GM21360 (cell line): ENCODE data around the gene MPC2.
"Not testable (repeated sequence)": the region's sequence is repeated elsewhere in the genome, so short reads cannot be mapped to it uniquely, and the experiment has no call there.

Source experiments
- ATAC-seq: cut with Tn5 transposase; IDR thresholded peaks from one replicate; pipeline ENCODE4 v1.9.1; 2021; ENCODE audit warnings: mild to moderate bottlenecking, moderate library complexity; ENCODE audit not compliant: unreplicated experiment

The MPC2 gene

GRCh38 chr1:167935216-167936067 is 1.4 kb downstream of the MPC2 start:
- ATAC-seq, result peak; percentile 5

GRCh38 chr1:167934426-167935215 is 2.3 kb downstream of the MPC2 start:
- no peak for ATAC-seq

GRCh38 chr1:167933788-167934187 is 3.1 kb downstream of the MPC2 start:
- ATAC-seq, result no peak

- no peak for ATAC-seq
Measured at GRCh38 chr1:167929725-167930124, 7.1 kb downstream of the MPC2 start.

- not testable (repeated sequence) for ATAC-seq
Measured at GRCh38 chr1:167928919-167929318, 8.0 kb downstream of the MPC2 start.

GRCh38 chr1:167928457-167928852 is 8.4 kb downstream of the MPC2 start:
- no peak for ATAC-seq

DNA sequence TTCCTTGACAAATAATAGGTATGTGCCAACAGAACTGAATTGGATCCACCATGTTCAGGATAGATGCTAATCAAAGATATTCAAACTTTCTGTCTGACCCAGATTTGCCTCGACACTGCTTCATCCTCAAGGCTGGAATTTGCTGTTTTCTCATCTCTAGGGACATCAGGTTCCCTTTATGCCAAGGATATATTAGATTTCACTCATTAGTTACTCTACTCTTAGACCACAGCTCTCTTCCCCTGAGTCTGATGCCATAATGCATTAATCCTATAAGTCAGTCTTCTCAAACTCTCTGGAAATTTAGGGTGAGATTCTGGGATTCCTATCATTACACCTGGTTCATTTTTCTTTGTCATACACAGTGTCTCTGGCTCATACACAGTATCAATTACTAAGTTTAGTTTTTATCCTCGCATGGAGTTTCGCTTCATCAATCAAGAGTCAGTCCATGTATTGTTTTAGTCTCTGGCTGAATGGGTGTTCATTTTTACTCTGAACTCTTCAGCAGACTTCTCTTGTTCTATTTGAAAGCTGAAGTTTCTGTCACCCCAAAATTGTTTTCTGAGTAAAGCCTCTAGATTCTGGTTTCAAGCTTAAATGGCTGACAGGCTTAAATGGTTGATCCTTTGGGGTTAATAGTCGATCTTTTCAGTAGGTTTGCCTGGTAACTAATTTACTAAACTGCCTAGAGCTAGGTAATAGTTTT is 9.7 kb downstream of the MPC2 start:
- ATAC-seq, result no peak

DNA sequence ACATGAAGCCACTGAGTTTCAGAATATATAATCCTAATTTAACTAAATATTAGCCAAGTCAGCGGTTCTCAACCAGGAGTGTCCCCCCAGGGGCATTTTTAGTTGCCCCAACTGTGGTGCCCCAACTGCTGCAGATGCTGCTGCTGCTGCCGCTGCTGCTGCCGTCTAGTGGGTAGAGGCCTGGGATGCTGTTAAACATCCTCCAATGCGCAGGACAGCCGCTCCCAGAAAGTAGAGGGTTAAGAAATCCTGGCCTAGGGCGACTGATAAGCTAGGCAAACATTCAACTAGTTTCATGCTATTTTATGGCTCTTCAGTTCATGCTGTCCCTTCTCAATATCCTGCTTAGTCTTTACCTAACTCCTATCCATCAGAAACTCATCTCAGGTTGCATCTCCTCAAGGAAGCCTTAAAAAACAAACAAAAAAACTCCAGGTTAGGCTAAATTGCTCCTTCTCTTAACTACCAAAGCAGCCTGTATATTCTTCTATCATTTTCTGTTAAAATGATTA is 10.3 kb downstream of the MPC2 start:
- ATAC-seq, result no peak

DNA sequence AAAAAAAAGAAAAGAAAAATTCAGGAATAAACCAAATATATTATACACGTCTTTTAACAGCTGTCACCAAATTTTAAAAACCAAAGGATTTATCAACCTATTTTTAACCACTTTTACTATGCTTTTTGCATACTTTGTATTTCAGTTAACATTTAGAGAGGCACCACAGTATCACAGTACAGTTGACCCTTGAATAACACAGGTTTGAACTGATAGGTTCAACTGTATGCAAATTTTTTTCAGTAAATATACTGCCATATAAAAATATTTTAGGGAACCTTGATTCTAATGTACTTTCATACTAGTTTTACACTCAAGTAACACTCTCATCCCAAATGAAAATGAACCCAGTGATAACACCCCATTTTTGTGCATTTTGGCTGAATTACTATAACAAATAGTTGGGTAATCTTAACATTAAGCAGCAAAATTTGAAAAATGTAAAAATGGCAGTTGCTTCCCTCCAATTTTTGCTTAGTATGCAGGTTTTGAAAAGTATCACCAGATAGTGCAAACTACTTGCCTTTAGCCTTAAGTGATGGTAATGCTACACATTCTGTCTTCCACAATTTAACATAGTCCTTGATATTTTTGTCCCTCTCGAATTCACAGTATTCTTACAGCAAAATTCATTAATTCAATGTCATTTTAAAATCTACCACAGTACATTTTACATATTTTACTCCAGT is 12.2 kb downstream of the MPC2 start:
- ATAC-seq, result no peak

GRCh38 chr1:167924102-167924501 is 12.8 kb downstream of the MPC2 start:
- no peak for ATAC-seq

- no peak for ATAC-seq
Measured at GRCh38 chr1:167923324-167924056, 13.4 kb downstream of the MPC2 start.

DNA sequence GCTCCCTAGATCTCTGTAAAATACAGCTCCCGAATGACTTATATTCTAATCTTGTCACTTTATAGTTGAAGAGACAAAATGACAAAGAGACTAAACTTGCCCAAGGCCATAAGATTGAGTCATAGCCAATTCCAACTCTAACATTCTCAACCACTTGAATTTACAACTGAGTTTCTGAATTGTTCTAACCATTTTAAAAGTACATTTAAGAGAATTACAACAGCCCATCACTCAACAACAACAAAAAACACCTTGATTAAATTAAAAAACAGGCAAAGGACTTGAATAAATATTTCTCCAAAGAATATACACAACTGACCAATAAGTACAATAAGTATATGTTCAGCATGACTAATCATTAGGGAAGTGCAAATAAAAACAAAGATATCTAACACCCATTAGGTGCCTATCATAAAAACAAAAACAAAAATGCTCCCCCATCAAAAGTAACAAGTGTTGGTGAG is 14.2 kb downstream of the MPC2 start:
- no peak for ATAC-seq

GRCh38 chr1:167922023-167922422 is 14.8 kb downstream of the MPC2 start:
- no peak for ATAC-seq

GRCh38 chr1:167916766-167917511 is 19.9 kb downstream of the MPC2 start:
- no peak for ATAC-seq

- no peak for ATAC-seq
Measured at GRCh38 chr1:167915569-167915968, 21.3 kb downstream of the MPC2 start.

DNA sequence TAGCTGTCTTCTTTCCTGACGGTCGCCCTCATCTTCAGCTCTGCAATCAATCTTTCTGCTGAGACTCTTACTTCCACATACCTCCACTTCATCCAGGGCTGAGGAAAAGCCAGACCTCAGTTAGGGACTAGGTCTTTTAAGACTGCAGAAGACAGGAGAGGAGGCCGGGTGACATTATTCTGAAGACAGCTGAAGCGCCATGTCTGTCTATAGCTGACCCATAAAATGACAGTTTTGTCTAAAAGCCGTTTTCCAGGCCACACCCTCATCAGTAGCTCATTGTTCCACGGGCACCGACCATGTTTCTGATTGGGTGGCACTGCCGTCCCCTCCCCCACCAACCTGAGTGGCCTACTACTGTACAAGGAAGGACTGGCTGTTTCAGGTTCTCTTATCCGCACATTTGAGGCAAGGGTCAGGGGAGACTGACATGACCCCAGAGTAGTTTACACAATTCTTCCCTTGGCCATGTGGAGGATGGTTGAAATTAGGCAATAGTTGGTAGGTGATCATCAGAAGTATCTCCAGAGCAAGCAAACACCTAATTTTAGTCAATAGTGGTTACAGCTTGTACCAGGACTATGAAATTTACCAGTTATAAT is 22.9 kb downstream of the MPC2 start, which contains the start of gene ADCY10:
Gene ADCY10 (minus strand): TSS at position 240 of the 602 bp plus-strand sequence. CDS start 8,994 bp downstream, outside the sequence.
- no peak for ATAC-seq

DNA sequence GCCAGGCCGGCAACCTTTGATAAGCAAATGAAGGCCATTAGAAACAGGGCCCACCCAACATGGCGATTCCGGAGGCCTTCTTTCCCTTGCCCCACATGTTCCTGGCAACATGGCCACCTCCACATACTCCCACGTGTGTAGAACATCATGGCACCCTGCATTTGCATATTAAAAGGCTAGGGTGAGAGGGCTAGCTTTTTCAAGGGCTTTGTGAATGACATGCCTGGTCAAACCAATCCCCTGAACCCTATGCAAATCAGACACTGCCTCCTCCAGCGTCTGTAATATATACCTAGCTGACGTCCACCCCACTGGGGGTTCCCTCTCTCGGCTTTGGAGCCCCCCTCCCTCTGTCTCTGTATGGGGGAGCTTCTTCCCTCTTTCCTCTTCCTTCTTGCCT is 24.6 kb downstream of the MPC2 start:
- no peak for ATAC-seq

DNA sequence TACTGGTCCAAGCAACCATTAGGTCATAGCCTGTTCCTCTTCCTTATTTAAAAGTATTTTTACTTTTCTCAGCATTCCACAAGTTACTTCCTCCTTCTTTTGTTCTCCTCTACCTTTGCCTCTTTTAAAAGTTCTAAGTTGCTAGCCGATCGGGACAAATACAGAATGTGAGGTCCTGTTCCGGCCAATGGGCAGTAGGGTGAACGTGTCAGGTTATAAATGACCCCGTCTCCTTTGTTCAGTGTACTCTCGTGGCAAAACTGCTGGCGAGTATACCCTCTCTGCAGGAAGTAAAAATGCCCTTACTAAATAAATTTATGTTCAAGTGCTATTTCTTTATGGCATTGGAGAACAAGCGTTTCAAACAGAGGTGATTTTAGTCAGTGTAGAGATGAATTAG is 25.5 kb downstream of the MPC2 start:
- ATAC-seq, result no peak

- ATAC-seq, result no peak
Measured at GRCh38 chr1:167910530-167910929, 26.3 kb downstream of the MPC2 start.
